Measurements from ENCODE around the gene SELP. TPM values are rescaled to one million over a fixed set of nuclear protein-coding genes. Genes with fewer than 3 reads are reported as not detected.

Gene SELP
- total and polyA plus RNA-seq, 2 of the 8 experiments (the other 6 are each of a cell fraction or from before 2014, with no cell fraction given) = not detected

DNA sequence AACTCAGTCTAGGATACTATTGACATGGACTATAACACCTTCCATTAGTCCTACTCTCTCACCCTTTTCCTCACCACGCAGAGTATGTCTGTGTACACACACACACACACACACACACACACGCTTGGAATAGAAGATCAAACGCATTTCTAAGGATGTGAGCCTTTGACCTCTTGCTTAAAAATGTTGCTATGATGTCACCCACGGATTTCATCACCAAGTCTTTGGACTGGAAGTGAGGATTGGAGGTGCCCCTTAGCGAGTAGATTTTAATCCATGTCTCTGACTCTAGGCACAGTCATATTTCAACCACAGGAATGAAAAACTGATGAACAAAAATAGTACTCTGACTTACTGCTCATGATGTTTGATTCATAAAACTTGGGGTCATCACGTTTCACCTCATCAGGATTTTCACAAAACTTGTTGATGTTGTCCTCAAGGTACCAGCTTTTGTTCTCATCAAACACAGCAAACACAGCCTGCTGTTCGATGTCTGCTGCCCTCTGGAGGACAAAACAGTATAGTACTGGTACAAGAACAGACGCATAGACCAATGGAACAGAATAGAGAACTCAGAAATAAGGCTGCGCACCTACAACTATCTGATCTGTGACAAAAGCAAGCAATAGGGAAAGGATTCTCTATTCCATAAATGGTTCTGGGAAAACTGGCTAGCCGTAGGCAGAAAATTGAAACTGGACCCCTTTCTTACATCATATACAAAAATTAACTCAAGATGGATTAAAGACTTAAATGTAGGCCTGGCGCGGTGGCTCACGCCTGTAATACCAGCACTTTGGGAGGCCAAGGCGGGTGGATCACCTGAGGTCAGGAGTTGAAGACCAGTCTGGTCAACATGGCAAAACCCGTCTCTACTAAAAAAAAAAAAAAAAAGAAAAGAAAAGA lies 83.6 kb downstream of the SELP start:
- Histone ChIP-seq H3K23ac (ENCODE audit: insufficient read length) (no peak overlapping the region), H3K27me3 (replicated peaks in 1 of 4; ENCODE audit: control insufficient read depth in 3 of 4, extremely low read depth in 1 of 4, insufficient read depth in 3 of 4, low read length in 3 of 4) (no peaks in the 10 kb centered on the region), H3K36me3 (ENCODE audit: control insufficient read depth in 2 of 4, insufficient read depth in 4 of 4, low read length in 3 of 4) (no peaks in the 10 kb centered on the region), H2BK12ac (ENCODE audit: low read depth, low read length) (no peak overlapping the region), H2AFZ (ENCODE audit: low read length) (peak overlapping the region; percentile 73; the same call in 1 of the 2 replicates), H2BK20ac (ENCODE audit: low read length) (no peak overlapping the region), H3K14ac (ENCODE audit: insufficient read length) (no peak overlapping the region), H3K9me3 (ENCODE audit: insufficient read depth in 2 of 2, low read depth in 1 of 2, low read length in 1 of 2) (no peaks in the 10 kb centered on the region), H3K4me3 (ENCODE audit: extremely low read depth in 1 of 4, insufficient read depth in 2 of 4, low read depth in 3 of 4, low read length in 4 of 4) (no peak overlapping the region), H4K20me1 (replicated peaks in 1 of 2; ENCODE audit: control insufficient read depth in 1 of 2, insufficient read depth in 2 of 2, low read length in 2 of 2) (no peaks in the 10 kb centered on the region), H3K79me1 (ENCODE audit: low read depth, low read length) (no peaks in the 10 kb centered on the region), H2BK15ac (ENCODE audit: low read length) (no peak overlapping the region), H3K23me2 (ENCODE audit: low read depth, low read length) (no peaks in the 10 kb centered on the region), H2BK120ac (replicated peaks; ENCODE audit: low read depth, low read length) (no peak overlapping the region), H3K79me2 (ENCODE audit: control insufficient read depth in 1 of 2, insufficient read depth in 2 of 2, low read length in 2 of 2) (no peaks in the 10 kb centered on the region), H3K4ac (replicated peaks; ENCODE audit: insufficient read length, low read depth, low read length) (no peak overlapping the region), H3K27ac (ENCODE audit: low read depth, low read length) (no peak overlapping the region), H2AK5ac (ENCODE audit: low read depth, low read length) (no peak overlapping the region), H2BK5ac (ENCODE audit: low read depth, low read length) (no peak overlapping the region), H3K4me2 (ENCODE audit: insufficient read depth in 1 of 2, low read depth in 2 of 2, low read length in 2 of 2) (no peak overlapping the region), H3K56ac (replicated peaks; ENCODE audit: insufficient read length, low read depth, low read length) (no peak overlapping the region), H4K91ac (replicated peaks; ENCODE audit: insufficient read length, low read length) (no peak overlapping the region), H3K9ac (replicated peaks in 1 of 4; ENCODE audit: extremely low read depth in 1 of 4, low read depth in 3 of 4, low read length in 3 of 4) (no peak overlapping the region), H4K5ac (ENCODE audit: insufficient read length, low read depth, low read length) (no peak overlapping the region), H4K8ac (ENCODE audit: extremely low read depth, insufficient read depth, low read length) (no peak overlapping the region), H3K4me1 (replicated peaks in 1 of 4; ENCODE audit: control insufficient read depth in 3 of 4, insufficient read depth in 4 of 4, low read length in 3 of 4) (no peaks in the 10 kb centered on the region), H3K18ac (ENCODE audit: extremely low read depth, low read length) (no peak overlapping the region)
- FAIRE-seq (peak; percentile 24), DNase-seq (ENCODE audit: low read depth in 1 of 2, low spot score in 2 of 2) (no peak)
- POLR2A ChIA-PET (ENCODE audit: partially characterized antibody) = interaction anchor here (1.0 to 2.0 kb wide), 4 partner anchors 59 to 263 kb away, joined by 3 to 6 read pairs (median 4); partner anchors contain the start of gene SLC19A2
- CTCF ChIA-PET (ENCODE audit: partially characterized antibody) = interaction anchor here (0.6 to 5.9 kb wide), 26 partner anchors 11 to 943 kb away, joined by 3 to 37 read pairs (median 4); partner anchors contain the start of genes CCDC181, F5 and METTL18
- 58% methylated on average over 15 of the region's 15 CpGs; no CpG with 5 or more reads in 1 of the 2 experiments for WGBS, 2 experiments (ENCODE audit: extremely low coverage in 1 of 2, insufficient coverage in 1 of 2, insufficient read length in 1 of 2, insufficient replicate concordance in 2 of 2, low coverage in 1 of 2, low lambda C conversion rate in 2 of 2, missing lambda C conversion rate in 1 of 2)
- no peak for TF ChIP-seq EGR1 (IDR thresholded peaks at IDR 0.05; ENCODE audit: borderline replicate concordance, low read depth, low read length)
- TF ChIP-seq RAD21 (IDR thresholded peaks at IDR 0.05 in 1 of 2, conservative IDR thresholded peaks at IDR 0.05 in 1 of 2; ENCODE audit: low read depth in 2 of 2, low read length in 2 of 2) = peak; percentile 82 to 86
- no peak for TF ChIP-seq RFX5 (IDR thresholded peaks at IDR 0.05; ENCODE audit: borderline replicate concordance, low read depth, low read length)
- TF ChIP-seq SIN3A (conservative IDR thresholded peaks at IDR 0.05 in 1 of 2, IDR thresholded peaks at IDR 0.05 in 1 of 2; ENCODE audit: low read depth in 1 of 2, low read length in 2 of 2) = no peak
- TF ChIP-seq, protein P1, sequence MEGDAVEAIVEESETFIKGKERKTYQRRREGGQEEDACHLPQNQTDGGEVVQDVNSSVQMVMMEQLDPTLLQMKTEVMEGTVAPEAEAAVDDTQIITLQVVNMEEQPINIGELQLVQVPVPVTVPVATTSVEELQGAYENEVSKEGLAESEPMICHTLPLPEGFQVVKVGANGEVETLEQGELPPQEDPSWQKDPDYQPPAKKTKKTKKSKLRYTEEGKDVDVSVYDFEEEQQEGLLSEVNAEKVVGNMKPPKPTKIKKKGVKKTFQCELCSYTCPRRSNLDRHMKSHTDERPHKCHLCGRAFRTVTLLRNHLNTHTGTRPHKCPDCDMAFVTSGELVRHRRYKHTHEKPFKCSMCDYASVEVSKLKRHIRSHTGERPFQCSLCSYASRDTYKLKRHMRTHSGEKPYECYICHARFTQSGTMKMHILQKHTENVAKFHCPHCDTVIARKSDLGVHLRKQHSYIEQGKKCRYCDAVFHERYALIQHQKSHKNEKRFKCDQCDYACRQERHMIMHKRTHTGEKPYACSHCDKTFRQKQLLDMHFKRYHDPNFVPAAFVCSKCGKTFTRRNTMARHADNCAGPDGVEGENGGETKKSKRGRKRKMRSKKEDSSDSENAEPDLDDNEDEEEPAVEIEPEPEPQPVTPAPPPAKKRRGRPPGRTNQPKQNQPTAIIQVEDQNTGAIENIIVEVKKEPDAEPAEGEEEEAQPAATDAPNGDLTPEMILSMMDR (IDR thresholded peaks at IDR 0.05; ENCODE audit: control extremely low read depth in 1 of 3, insufficient read depth in 1 of 3, low read depth in 1 of 3, low read length in 3 of 3) = peak in 2 of 3 experiments; percentile 67 to 76; a peak in 3 of 4 replicates
- TF ChIP-seq CREB1 (IDR thresholded peaks at IDR 0.05) = no peak
- TF ChIP-seq TAF1 (IDR thresholded peaks at IDR 0.05; ENCODE audit: low read depth, low read length) = no peak
- TF ChIP-seq SP4 (IDR thresholded peaks at IDR 0.05; ENCODE audit: low read length) = no peak
- TF ChIP-seq CEBPB (IDR thresholded peaks at IDR 0.05; ENCODE audit: low read depth, low read length) = no peak
